SK-N-SH (cell line): ENCODE results near the gene LPP. TPM values are rescaled to one million over a fixed set of nuclear protein-coding genes. Genes with fewer than 3 reads are reported as not detected.

ENCODE experiments used
- CTCF ChIA-PET: fragments of 300-600, 350-600 bp; formaldehyde crosslinking; extraction: SDS; loops from one replicate; lab custom pipeline; 2021; lab: Yijun Ruan, JAX
- POLR2A ChIA-PET: fragments of 350-600 bp; sonication (Branson Sonifier 250); formaldehyde crosslinking; extraction: SDS; loops from one replicate; lab custom pipeline; 2020; ENCODE audit warnings: antibody characterized with exemption, inconsistent platforms; lab: Yijun Ruan, JAX
- DNase-seq: peaks from one replicate; pipeline ENCODE4 v3.0.0; 2012
- H2AFZ ChIP-seq: fragments of 200-600 bp; sonication (generic); 2 replicates; pipeline ENCODE4 v1.8.1; 2016; ENCODE audit warnings: antibody characterized with exemption, mild to moderate bottlenecking, low read depth
- H3F3A ChIP-seq: fragments of 200-600 bp; sonication (generic); replicated peaks from 2 replicates; pipeline ENCODE3; 2016; ENCODE audit warnings: antibody characterized with exemption, mild to moderate bottlenecking; ENCODE audit not compliant: insufficient read depth
- H3K27ac ChIP-seq, 2 experiments: fragments of 200-500 bp in 1 of 2; fragments of 200-600 bp in 1 of 2; sonication (Bioruptor generic) in 1 of 2; sonication (generic), shearing (Covaris generic) in 1 of 2; 2 replicates each; pipeline versions ENCODE4 v1.5.1 to v1.6.1; 2014 to 2016; ENCODE audit warnings: low read depth in 2 of 2, inconsistent platforms in 1 of 2, low read length in 1 of 2, mild to moderate bottlenecking in 1 of 2, mixed read lengths in 1 of 2
- H3K27me3 ChIP-seq: fragments of 200-600 bp; sonication (generic), shearing (Covaris generic); 2 replicates; pipeline ENCODE4 v1.6.1; 2016; ENCODE audit warnings: mixed run types; ENCODE audit not compliant: insufficient read depth
- H3K36me3 ChIP-seq, 2 experiments: fragments of 200-500 bp in 1 of 2; fragments of 200-600 bp in 1 of 2; sonication (Bioruptor generic) in 1 of 2; sonication (generic) in 1 of 2; replicated peaks in 1 of 2; 2 replicates each; pipeline versions ENCODE3 to v1.5.1; 2014 to 2016; ENCODE audit warnings: low read length in 1 of 2, mild to moderate bottlenecking in 1 of 2; ENCODE audit not compliant: insufficient read depth in 2 of 2, control insufficient read depth in 1 of 2
- H3K4me1 ChIP-seq, 2 experiments: fragments of 200-500 bp in 1 of 2; fragments of 200-600 bp in 1 of 2; sonication (Bioruptor generic) in 1 of 2; sonication (generic), shearing (Covaris generic) in 1 of 2; 2 replicates each; pipeline versions ENCODE4 v1.5.1 to v1.6.1; 2014 to 2016; ENCODE audit warnings: low read depth in 1 of 2, low read length in 1 of 2, mixed run types in 1 of 2; ENCODE audit not compliant: insufficient read depth in 2 of 2, control insufficient read depth in 1 of 2
- H3K4me2 ChIP-seq: fragments of 200-600 bp; sonication (generic), shearing (Covaris generic); 2 replicates; pipeline ENCODE4 v1.6.1; 2017; ENCODE audit warnings: mixed run types
- H3K4me3 ChIP-seq, 2 experiments: fragments of 200-500 bp in 1 of 2; fragments of 200-600 bp in 1 of 2; sonication (Bioruptor generic) in 1 of 2; sonication (generic), shearing (Covaris generic) in 1 of 2; 2 replicates each; pipeline versions ENCODE4 v1.5.1 to v1.8.1; 2014 to 2016; ENCODE audit warnings: low read depth in 2 of 2, inconsistent platforms in 1 of 2, low read length in 1 of 2, mild to moderate bottlenecking in 1 of 2, mixed read lengths in 1 of 2, moderate library complexity in 1 of 2
- H3K79me2 ChIP-seq: fragments of 200-600 bp; sonication (generic); 2 replicates; pipeline ENCODE4 v1.8.1; 2017; ENCODE audit warnings: mild to moderate bottlenecking; ENCODE audit not compliant: insufficient read depth
- H3K9ac ChIP-seq: fragments of 200-600 bp; sonication (generic); 2 replicates; pipeline ENCODE4 v1.6.1; 2017; ENCODE audit warnings: mixed run types
- H3K9me2 ChIP-seq: fragments of 200-600 bp; sonication (generic); 2 replicates; pipeline ENCODE4 v1.6.1; 2017; ENCODE audit warnings: mixed run types
- H3K9me3 ChIP-seq: fragments of 200-600 bp; sonication (generic); 2 replicates; pipeline ENCODE4 v1.6.1; 2017; ENCODE audit warnings: mixed run types, mild to moderate bottlenecking, moderate library complexity
- H4K20me1 ChIP-seq: fragments of 200-600 bp; sonication (generic); 2 replicates; pipeline ENCODE4 v1.6.1; 2017; ENCODE audit warnings: mild to moderate bottlenecking, mixed run types; ENCODE audit not compliant: insufficient read depth
- CHD2 ChIP-seq: fragments of 150-350 bp; IDR thresholded peaks from 2 replicates; pipeline ENCODE4 v1.6.1; 2018; ENCODE audit warnings: low read length; ENCODE audit not compliant: partially characterized antibody
- CTCF ChIP-seq: fragments of 200-600 bp; sonication (generic); IDR thresholded peaks from 2 replicates; pipeline ENCODE4 v1.6.1; 2017; ENCODE audit warnings: antibody characterized with exemption, mild to moderate bottlenecking, moderate library complexity
- ELF1 ChIP-seq: IDR thresholded peaks from 2 replicates; pipeline ENCODE4 v1.4.0; 2012
- EP300 ChIP-seq, 2 experiments: IDR thresholded peaks; 2 replicates each; pipeline versions ENCODE4 v1.4.0 to v1.6.1; 2012; ENCODE audit warnings: borderline replicate concordance in 1 of 2, low read depth in 1 of 2, low read length in 1 of 2
- EZH2phosphoT487 ChIP-seq: fragments of 200-600 bp; sonication (generic); IDR thresholded peaks from 2 replicates; pipeline ENCODE4 v1.6.1; 2017; ENCODE audit warnings: low read depth, mixed run types, mild to moderate bottlenecking, antibody characterized with exemption, moderate library complexity, borderline replicate concordance
- FOSL2 ChIP-seq: IDR thresholded peaks from 2 replicates; pipeline ENCODE4 v1.4.0; 2012; ENCODE audit warnings: low read depth, mild to moderate bottlenecking, moderate library complexity, borderline replicate concordance
- GABPA ChIP-seq: IDR thresholded peaks from 2 replicates; pipeline ENCODE4 v1.4.0; 2012; ENCODE audit warnings: low read depth, mild to moderate bottlenecking
- GATA2 ChIP-seq: sonication (generic); formaldehyde crosslinking; IDR thresholded peaks from 2 replicates; pipeline ENCODE4 v1.5.0; 2020; ENCODE audit warnings: mild to moderate bottlenecking, missing genetic modification reagents
- IRF3 ChIP-seq: fragments of 150-350 bp; IDR thresholded peaks from 2 replicates; pipeline ENCODE4 v1.6.1; 2016; ENCODE audit warnings: mild to moderate bottlenecking, low read depth, low read length
- JUND ChIP-seq: IDR thresholded peaks from 2 replicates; pipeline ENCODE4 v1.4.0; 2012
- MEF2A ChIP-seq: IDR thresholded peaks from 2 replicates; pipeline ENCODE4 v1.4.0; 2012; ENCODE audit warnings: low read depth, borderline replicate concordance
- MXI1 ChIP-seq: IDR thresholded peaks from 2 replicates; pipeline ENCODE4 v1.6.1; 2012; ENCODE audit warnings: mild to moderate bottlenecking, low read depth, low read length, improper control_type of control experiment
- NFIC ChIP-seq: IDR thresholded peaks from 2 replicates; pipeline ENCODE4 v1.4.0; 2012; ENCODE audit warnings: borderline replicate concordance
- NRF1 ChIP-seq: IDR thresholded peaks from 2 replicates; pipeline ENCODE4 v1.6.1; 2012; ENCODE audit warnings: low read depth, mild to moderate bottlenecking, low read length
- PBX3 ChIP-seq: IDR thresholded peaks from 2 replicates; pipeline ENCODE4; 2012
- POLR2AphosphoS5 ChIP-seq: IDR thresholded peaks from 2 replicates; pipeline ENCODE4 v1.6.1; 2012; ENCODE audit warnings: low read depth, low read length
- RAD21 ChIP-seq: IDR thresholded peaks from 2 replicates; pipeline ENCODE4 v1.6.1; 2012; ENCODE audit warnings: mild to moderate bottlenecking, low read length
- RCOR1 ChIP-seq: fragments of 150-350 bp; IDR thresholded peaks from 2 replicates; pipeline ENCODE4 v1.6.1; 2017; ENCODE audit warnings: antibody characterized with exemption, low read length
- TCF12 ChIP-seq: IDR thresholded peaks from 2 replicates; pipeline ENCODE4 v1.4.0; 2012
- USF2 ChIP-seq: fragments of 150-350 bp; IDR thresholded peaks from 2 replicates; pipeline ENCODE4 v1.6.1; 2017; ENCODE audit warnings: antibody characterized with exemption, low read length, low read depth, borderline replicate concordance
- YY1 ChIP-seq: IDR thresholded peaks from 2 replicates; pipeline ENCODE4 v1.4.0; 2012; ENCODE audit warnings: low read depth, mild to moderate bottlenecking
- WGBS: methylation state at CpG from one replicate; pipeline ENCODE4 v1.1.6; 2017; ENCODE audit warnings: low lambda C conversion rate; 5-methylcytosine and 5-hydroxymethylcytosine counted together
- polyA plus RNA-seq, 3 experiments: library from polyadenylated mRNA; depleted of rRNA; stranded (reverse); fragments of >200 nt; gene quantifications; 2 replicates each; pipeline ENCODE4 v1.2.3, GENCODE V29; 2012
- TF ChIP-seq, protein P1 (sequence below): IDR thresholded peaks from 2 replicates; pipeline ENCODE4 v1.4.0; 2012; ENCODE audit warnings: low read depth, borderline replicate concordance
- TF ChIP-seq, protein P2 (sequence below): IDR thresholded peaks from 2 replicates; pipeline ENCODE4 v1.4.0; 2012; ENCODE audit warnings: low read depth, borderline replicate concordance

LPP gene
- polyA plus RNA-seq, 1 of the 3 experiments (the other 2 are of a cell fraction), result 6.6 TPM

DNA sequence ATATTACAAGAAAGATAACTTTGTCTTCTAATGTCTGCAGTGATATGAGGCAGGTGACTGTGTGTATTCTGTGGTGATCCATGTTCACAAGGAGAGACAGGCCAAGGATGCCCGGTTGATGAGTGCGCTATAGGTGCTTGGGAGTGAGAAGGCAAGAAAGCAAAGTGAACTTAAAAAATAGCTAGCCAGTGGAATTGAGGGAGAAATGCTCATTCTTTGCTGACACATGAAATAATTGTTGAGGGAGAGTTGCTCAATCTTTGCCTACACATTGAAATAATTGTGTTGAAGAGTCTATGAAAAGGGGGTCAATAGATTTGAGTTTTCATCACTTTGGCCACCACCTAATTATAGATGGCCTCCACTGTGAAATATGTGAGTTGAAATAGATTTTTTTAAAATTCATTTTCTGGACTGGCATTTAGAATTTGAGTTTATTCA is 156.3 kb downstream of the LPP start:
- 84% methylated on average over 2 of the region's 2 CpGs for WGBS
- Histone ChIP-seq H3K36me3 (peaks cover 0 to 17% of the 10 kb centered on the region in 2 experiments), H3K27me3 (no peaks in the 10 kb centered on the region), H3K9ac (no peak overlapping the region), H3K9me2 (no peaks in the 10 kb centered on the region), H4K20me1 (no peaks in the 10 kb centered on the region), H3K27ac (no peak overlapping the region), H3F3A (peaks cover 13% of the 10 kb centered on the region), H3K79me2 (peaks cover 91% of the 10 kb centered on the region), H2AFZ (no peak overlapping the region), H3K4me3 (no peak overlapping the region), H3K4me2 (no peak overlapping the region), H3K4me1 (no peaks in the 10 kb centered on the region), H3K9me3 (no peaks in the 10 kb centered on the region)
- DNase-seq, result no peak
- ChIA-PET POLR2A (no interaction called here), CTCF (no interaction called here)
- no peak for TF ChIP-seq MXI1
- no peak for TF ChIP-seq GABPA
- no peak for TF ChIP-seq MEF2A
- no peak for TF ChIP-seq NRF1
- TF ChIP-seq PBX3, result no peak
- no peak for TF ChIP-seq RCOR1
- TF ChIP-seq CHD2, result no peak
- TF ChIP-seq RAD21, result no peak
- no peak for TF ChIP-seq NFIC
- TF ChIP-seq TCF12, result no peak
- TF ChIP-seq POLR2AphosphoS5, result no peak
- no peak for TF ChIP-seq JUND

- Histone ChIP-seq H3F3A (peaks cover 32% of the 10 kb centered on the region), H3K4me3 (no peak overlapping the region), H2AFZ (no peak overlapping the region), H3K4me2 (no peak overlapping the region), H3K9ac (no peak overlapping the region), H3K27me3 (no peaks in the 10 kb centered on the region), H3K79me2 (peaks cover 85% of the 10 kb centered on the region), H3K4me1 (peaks cover 0 to 17% of the 10 kb centered on the region in 2 experiments; a peak in 1 of 4 replicates), H3K9me2 (no peaks in the 10 kb centered on the region), H3K36me3 (peaks cover 0 to 9% of the 10 kb centered on the region in 2 experiments), H3K9me3 (no peaks in the 10 kb centered on the region), H3K27ac (no peak overlapping the region), H4K20me1 (no peaks in the 10 kb centered on the region)
- CTCF ChIA-PET, result interaction anchor here (0.5 kb wide), 1 partner anchor 11 kb away, joined by 3 read pairs; no protein-coding TSS in a partner anchor
- POLR2A ChIA-PET, result no interaction called here
- no peak for DNase-seq
- 72% methylated on average over 2 of the region's 2 CpGs for WGBS
- TF ChIP-seq GATA2 (CRISPR knock-in tag) (no peak), IRF3 (no peak), MEF2A (no peak), USF2 (no peak), ELF1 (no peak), FOSL2 (no peak), EP300 (IDR thresholded peaks at IDR 0.05; ENCODE audit: borderline replicate concordance in 1 of 2, low read depth in 1 of 2, low read length in 1 of 2) (no peak), NRF1 (no peak), CTCF (no peak), POLR2AphosphoS5 (no peak), YY1 (no peak), NFIC (no peak), EZH2phosphoT487 (no peak)
- TF ChIP-seq, protein P1, sequence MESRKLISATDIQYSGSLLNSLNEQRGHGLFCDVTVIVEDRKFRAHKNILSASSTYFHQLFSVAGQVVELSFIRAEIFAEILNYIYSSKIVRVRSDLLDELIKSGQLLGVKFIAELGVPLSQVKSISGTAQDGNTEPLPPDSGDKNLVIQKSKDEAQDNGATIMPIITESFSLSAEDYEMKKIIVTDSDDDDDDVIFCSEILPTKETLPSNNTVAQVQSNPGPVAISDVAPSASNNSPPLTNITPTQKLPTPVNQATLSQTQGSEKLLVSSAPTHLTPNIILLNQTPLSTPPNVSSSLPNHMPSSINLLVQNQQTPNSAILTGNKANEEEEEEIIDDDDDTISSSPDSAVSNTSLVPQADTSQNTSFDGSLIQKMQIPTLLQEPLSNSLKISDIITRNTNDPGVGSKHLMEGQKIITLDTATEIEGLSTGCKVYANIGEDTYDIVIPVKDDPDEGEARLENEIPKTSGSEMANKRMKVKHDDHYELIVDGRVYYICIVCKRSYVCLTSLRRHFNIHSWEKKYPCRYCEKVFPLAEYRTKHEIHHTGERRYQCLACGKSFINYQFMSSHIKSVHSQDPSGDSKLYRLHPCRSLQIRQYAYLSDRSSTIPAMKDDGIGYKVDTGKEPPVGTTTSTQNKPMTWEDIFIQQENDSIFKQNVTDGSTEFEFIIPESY, result no peak
- TF ChIP-seq, protein P2, sequence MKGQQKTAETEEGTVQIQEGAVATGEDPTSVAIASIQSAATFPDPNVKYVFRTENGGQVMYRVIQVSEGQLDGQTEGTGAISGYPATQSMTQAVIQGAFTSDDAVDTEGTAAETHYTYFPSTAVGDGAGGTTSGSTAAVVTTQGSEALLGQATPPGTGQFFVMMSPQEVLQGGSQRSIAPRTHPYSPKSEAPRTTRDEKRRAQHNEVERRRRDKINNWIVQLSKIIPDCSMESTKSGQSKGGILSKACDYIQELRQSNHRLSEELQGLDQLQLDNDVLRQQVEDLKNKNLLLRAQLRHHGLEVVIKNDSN, result no peak
These were observed 161.6 kb downstream of the LPP start for GRCh38 chr3:188315553-188315952.
